GM23248 (cell line): Measurements from ENCODE around the gene RARS1.

Experiments
- EZH2 ChIP-seq: fragments of 200-600 bp; sonication (generic); IDR thresholded peaks from 2 replicates; pipeline ENCODE4 v1.6.1; 2018; ENCODE audit warnings: antibody characterized with exemption, mild to moderate bottlenecking; ENCODE audit not compliant: insufficient read depth, poor library complexity, severe bottlenecking
- EZH2phosphoT487 ChIP-seq: fragments of 200-600 bp; sonication (generic); IDR thresholded peaks from 2 replicates; pipeline ENCODE4 v1.6.1; 2018; ENCODE audit warnings: antibody characterized with exemption, moderate library complexity, mild to moderate bottlenecking, low read depth; ENCODE audit not compliant: insufficient read depth

DNA sequence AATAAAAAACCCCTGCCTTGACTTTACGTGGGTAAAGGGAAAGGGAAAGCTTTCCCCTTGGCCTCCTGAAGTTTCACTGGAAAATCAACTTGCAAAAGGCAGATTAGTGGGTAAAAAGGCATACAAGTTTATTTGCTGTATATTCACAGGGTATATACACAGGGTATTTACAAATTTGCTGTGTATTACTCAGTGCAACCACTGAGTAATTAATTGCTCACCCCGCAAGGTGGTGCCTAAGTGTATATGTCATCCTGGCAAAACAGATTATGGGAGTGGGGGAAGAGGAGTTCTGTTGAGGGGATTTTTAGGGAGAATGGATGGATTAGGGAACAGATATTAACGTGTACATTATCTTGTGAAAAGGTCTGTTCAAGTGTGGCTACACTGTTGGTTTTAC is 7.1 kb upstream of the RARS1 start:
- TF ChIP-seq EZH2 (no peak), EZH2phosphoT487 (no peak)
